ENCODE data around the gene FOXN1.
"Not testable (repeated sequence)": the region's sequence is repeated elsewhere in the genome, so short reads cannot be mapped to it uniquely, and the experiment has no call there.

FOXN1 gene

DNA sequence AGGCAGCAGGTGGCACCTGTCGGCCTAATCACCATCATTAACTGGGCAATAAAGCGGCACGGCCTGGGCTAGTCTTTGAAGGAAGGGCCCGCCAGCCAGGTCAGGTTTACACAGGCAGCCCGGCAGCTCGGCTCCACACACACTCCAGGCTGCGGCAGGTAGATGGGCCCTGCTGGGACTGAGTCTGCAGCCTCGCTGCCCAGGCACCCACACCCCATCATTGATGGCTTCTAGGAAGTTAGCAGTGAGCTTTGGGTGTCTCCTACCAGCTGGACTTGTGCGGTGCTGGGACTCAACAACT is 6.8 kb upstream of the FOXN1 start:
- no peak for FAIRE-seq

DNA sequence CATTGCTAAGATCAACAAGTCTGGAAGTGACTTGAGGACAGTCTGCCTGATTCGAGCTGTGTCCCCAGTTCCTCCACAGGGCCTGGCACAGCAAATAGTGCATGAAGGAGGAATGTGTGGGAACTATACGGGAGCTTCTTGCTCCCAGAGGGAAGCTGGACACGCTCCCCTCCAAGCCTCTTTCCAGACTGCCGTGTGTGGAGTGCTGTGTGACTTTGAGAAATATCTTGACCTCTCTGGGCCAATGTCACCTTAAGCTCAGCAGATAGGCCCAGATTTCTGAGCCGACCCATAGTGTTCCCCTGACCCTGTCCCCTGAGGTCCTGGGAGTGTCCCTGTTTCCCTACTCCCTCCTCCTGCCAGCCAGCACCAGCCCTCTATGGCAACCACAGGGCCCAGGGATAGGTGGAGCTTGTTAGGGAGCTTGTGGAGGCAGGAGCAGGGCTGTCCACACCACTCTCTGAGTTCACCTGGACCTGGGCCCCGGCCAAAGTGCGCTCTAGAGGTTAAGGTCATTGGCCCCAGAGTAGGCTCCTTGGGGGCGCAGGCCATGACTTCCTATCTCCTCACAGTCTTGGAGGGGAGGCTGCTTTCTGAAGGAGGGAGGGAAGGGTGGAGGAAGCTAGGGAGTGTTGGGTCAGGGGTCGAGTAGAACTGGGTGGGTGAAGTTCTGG is 6.3 kb upstream of the FOXN1 start:
- DNase-seq (ENCODE audit: low spot score) (no peak), FAIRE-seq (no peak)

More for the DNA sequence above, 6.8 kb upstream of the FOXN1 start:
- DNase-seq (ENCODE audit: low spot score) = no peak

DNA sequence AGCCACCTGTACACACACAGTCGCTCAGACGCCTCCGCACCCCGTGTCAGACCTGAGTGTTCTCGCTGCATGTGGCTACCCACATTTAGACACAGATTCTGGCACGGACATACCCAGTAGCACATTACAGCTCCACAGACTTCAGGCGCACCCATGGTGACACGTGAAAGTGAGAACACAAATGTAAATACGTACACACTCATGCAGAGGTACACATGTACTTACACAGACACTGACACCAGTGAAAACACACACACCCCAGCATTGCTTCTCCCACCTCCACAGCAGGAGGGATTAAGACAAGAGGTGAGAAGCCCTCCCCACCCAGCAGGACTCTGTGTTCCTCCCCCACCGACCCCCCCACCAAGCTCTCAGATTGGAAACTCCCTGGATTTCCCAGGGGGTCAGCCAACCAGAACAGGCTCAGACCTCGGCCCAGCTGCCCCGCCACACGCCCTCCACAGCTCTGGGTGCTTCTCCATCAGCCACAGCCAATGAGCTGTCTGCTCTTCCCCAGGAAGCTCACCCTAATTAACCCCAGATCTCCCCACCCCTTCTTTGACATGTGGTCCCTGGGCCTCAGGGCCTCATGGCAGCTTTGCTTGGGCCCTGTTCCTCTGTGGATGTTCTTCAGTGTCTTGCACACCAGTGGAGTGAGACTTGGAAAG is 5.3 kb upstream of the FOXN1 start:
- DNase-seq (ENCODE audit: low spot score) = no peak
- no peak for FAIRE-seq

DNA sequence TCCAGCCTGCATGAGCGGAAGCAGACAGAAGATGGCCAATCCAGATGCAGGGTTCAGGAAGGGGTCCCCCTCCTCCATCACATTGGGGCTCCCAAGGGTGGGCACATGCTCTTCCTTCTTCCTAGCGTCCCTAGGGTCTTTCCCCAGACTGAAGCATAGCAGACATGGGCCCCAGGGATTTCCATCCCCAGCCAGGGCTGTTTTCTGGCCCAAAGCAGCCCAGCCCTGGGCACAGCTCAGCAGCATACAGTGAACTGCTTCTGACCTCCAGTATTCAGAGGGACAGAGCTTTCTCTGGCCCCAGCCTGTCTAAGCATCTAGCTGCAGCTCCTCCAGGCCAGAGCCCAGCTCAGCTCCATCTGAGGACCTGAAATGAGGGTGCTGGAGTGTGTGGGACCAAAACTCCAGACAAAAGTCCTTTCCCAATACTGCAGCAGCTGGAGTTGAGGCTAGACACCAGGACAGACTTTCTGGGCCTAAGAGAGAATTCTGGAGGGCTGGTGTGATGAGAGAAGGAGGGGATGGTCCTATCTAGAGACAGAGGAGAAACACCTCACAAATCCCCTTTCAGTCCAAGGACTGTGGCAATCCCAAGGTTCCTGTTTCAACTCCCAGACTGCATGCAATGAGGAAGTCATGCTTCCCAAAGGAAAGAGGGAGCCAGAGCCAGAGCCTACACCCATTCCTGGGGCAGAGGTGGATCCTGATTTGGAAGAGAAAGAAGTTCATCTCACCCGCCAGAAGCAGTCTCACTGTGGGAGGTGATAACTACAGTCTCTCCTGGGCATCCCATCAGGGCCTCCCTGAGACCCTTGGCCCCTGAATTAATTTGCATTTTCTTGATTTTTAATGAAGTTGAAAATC is 4.5 kb upstream of the FOXN1 start:
- no peak for FAIRE-seq
- no peak for DNase-seq (ENCODE audit: low spot score)

DNA sequence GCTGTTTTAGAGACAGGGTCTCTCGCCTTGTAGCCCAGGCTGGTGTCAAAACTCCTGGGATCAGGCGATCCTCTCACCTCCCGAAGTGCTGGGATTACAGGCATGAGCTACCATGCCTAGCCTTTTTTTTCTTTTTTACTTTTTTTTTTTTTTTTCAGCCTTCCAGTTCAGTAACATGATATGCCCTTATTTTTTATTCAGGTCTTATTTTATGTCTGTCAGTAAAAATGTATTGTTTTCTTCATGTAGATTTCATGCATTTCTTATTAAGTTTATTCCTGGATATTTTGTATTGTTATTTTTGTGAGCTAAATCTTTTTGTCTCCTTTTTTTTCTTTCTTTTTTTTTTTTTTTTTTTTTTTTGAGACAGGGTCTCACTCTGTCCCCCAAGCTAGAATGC is 2.7 kb upstream of the FOXN1 start:
- no peak for DNase-seq (ENCODE audit: low spot score)
- FAIRE-seq = no peak

DNA sequence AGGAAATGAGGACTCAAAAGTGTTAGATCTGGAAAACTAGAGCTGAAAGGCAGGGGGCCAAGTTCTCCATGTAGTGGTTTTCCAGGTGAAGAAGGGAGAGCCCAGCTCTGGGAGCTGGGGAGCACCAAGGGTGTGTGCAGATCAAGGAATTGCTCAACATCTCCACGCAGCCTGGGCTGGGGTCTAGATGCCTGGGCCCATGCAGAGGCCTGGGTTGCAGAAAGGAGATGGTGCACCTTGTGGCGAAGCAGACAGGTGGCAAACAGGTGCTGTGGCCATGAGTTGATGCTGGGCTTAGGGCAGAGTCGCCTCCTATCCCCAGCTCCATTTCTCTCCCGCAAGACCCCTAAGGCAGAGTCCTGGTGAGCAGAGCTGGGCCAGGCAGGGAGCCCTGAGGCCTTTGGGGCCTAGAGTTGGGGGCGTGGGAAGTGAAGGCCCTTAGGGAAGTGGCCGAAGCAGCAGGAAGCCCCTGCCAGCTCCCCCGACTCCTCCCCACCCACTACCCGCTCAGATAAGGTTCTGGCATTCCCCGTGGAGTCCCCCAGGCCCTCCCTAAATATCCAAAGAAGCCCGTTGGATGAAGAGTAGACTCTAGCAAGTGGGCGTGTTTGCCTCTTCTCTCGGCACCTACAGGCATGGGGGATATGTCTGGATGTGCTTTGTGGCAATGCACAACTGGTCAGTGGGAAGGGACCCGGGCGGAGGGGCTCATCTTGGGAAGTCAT is 777 bp downstream of the FOXN1 start:
- FAIRE-seq = no peak
- DNase-seq (ENCODE audit: low spot score) = no peak

DNA sequence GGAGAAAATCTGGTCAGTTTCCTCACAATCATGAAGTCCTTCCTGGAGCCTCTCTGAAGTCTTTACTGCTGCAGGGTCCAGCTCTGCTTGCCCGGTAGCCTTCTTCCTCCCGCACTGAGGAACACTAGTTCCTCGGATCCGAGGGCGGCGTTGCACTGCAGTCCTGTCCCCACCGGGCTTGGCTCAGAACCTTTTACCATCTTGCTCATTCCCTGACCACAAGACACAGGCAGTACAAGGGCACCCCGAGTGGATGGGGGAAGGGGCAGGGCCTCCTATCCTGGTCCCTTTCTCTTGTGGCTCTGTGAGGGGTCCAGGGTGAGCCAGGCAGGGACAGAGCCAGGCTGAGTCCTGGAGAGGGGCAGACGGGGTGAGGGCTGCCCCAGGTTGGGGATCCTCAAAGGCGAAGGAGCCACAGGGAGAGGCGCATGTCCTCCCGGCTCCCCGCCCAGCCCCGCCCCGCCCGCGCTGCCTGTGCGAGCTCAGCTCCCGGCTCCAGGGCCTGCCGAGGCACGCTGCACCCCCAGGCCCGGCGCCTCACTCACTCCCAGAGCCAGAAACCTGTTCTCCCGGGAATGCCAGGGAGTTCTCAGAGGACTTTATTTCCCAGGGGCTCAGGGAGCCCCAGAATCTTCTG is 1.5 kb downstream of the FOXN1 start:
- FAIRE-seq (no peak), DNase-seq (ENCODE audit: low spot score) (no peak)

DNA sequence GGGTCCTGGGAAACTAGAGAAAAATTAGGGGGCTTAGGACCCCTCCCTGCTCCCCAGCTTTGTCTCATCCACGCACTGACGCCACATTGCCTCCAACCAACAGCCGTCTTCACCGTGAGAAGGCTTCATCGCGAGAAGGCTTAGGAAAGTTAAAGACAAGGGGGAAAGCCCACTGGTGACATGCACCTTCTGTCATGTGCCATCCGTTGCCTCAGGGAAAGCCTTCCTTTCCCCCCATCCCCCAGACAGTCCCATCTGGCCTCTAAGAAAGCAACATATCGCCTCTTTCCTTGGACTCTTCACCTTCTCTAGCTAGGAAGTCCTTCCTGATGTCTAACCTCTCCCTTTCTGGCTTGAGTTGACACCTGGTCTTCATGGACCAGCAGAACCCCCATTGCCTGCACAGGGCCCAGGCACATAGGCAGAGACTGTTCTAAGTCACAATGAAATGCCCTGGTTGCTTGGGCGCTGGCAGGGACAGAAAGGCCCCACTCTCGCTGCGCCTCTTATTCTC is 2.1 kb downstream of the FOXN1 start:
- no peak for FAIRE-seq
- DNase-seq (ENCODE audit: low spot score) = no peak

DNA sequence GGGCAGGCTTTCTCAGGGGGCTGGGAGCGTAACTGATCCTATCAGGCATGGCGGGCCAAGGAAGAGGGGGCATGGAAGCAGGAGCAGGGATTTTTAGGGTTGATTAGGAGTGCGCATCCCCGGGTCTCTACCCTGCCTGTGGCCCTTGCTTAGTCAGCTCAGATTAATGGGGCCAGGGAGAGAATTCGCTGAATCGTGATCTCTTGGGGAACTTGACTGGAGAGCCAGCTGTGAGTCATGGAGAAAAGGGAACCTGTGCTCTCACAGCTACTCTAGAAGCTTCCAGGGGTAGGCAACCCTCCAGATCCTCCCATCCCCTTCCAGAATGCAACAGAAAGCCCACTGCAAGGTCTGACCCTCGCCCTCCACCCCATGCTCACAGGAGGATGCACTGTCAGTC is 3.6 kb downstream of the FOXN1 start:
- FAIRE-seq (no peak), DNase-seq (ENCODE audit: low spot score) (no peak)

DNA sequence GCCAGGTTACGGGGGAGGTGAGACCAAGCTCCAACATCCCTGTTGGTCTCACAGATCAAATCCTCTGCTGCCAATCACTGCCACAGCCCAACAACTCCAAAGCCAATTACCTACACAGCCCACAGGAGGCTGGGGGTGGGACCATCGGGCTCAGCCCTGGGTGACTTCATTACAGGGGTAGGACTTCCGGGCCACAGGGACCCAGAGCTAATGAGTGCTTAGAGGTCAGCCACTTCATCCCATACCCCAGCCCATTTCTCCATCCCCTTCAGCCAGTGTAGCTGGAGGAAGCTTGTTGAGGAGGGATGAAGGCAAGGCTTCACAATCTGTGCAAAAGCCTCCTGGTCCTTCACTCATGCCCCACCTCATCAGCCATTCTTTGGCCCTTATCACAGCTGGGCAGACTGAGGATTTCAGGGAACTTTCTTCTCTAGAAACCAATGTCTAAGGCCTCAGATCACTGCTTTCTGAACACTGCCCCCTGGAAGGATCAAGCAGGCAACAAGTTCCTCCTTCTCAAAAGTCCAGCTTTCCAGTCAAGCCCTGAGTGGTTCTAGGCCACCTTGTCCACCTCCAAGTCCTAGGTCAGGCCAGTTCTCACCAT is 5.8 kb downstream of the FOXN1 start:
- no peak for FAIRE-seq
- no peak for DNase-seq (ENCODE audit: low spot score)

DNA sequence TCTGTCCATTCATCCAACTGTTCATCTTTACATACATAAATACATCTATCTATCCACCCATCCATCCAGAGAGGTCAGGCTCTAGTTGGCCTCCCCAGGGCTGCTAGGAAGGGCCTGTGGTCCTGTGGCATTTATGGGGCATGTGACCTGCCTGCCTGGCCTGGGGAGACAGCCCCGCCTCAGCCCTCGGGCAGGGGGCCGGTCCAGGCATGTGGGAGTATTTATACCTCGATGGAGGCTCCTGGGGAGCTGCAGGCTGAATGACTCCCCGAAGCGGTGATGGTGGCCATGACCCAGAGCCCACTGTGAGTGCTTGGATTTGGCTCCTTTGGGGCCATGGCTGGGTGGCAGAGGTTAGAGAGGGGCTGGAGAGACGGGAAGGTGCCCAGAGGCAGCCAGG is 7.3 kb downstream of the FOXN1 start:
- FAIRE-seq (no peak), DNase-seq (ENCODE audit: low spot score) (no peak)

DNA sequence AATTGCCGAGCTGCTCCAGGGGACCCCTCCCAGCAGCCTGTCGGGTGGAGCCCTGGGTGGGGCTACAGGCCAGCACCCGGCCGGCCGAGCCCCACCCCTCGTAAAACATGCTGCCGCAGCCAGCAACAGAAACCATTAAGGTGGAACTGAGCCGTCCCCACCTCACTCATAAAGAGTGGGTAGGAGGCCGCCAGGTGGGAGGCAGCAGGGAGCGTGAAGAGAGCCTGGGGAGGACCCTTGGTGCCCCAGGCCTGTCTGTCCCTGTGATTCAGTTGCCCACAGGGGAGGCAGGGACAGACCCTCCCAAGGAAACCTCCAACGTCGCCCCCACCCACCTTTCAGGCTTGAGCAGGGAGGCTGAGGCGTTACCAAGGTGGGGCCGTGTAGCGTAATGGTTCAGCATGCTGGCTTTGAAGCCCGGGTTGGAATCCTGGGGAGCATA is 8.4 kb downstream of the FOXN1 start:
- FAIRE-seq (no peak), DNase-seq (ENCODE audit: low spot score) (no peak)

DNA sequence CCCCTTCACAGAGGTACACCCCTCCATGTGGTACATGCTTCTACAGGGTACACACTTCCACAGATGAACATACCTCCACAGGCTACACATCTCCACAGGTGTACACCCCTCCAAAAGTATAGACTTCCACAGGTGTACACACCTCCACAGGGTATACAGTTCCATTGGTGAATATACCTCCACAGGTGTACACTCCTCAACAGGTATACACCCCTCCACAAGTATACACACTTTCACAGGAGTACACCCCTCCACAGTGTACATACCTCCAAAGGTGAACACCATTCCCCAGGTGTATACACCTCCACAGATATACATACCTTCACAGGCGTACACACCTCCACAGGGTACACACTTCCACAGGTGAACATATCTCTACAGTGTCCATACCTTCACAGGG is 9.4 kb downstream of the FOXN1 start:
- DNase-seq (ENCODE audit: low spot score) (no peak), FAIRE-seq (no peak)

DNA sequence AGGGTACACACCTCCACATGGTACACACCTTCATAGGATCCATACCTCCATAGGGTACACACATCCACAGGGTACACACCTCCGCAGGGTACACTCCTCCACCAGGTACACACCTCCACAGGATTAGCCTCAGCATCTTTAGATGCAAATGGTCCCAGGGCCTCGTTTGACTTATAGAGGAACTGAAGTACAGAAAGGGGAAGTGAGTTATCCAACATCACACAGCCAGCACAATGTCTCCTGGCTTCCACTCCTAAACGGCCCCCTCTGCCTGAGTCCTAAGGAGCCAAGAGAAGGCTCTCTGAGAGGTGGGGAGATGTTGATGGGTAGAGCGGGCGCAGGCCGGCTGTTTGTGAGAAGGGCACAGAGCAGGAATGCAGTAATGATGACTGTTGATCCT is 12.0 kb downstream of the FOXN1 start:
- FAIRE-seq (no peak), DNase-seq (ENCODE audit: low spot score) (no peak)

DNA sequence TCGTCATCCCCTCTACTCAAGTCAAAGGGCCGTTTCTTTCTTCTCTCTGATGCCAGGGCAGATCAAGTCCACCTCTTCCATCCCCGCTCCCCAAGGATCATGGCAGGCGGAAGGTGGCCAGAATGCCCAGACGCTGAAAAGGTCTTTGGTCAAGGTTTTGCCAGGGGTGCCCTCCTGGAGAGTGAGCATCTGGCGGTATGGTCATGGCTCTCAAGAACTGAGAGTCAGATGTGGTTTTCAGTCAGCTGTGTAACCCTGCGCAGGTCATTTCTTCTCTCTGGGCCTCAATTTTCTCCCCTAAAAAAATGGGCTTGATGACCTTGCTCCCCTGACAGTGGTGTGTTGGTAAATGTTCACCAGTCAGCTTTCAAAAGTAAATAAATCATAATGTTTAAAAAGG is 12.4 kb downstream of the FOXN1 start:
- no peak for DNase-seq (ENCODE audit: low spot score)
- no peak for FAIRE-seq

DNA sequence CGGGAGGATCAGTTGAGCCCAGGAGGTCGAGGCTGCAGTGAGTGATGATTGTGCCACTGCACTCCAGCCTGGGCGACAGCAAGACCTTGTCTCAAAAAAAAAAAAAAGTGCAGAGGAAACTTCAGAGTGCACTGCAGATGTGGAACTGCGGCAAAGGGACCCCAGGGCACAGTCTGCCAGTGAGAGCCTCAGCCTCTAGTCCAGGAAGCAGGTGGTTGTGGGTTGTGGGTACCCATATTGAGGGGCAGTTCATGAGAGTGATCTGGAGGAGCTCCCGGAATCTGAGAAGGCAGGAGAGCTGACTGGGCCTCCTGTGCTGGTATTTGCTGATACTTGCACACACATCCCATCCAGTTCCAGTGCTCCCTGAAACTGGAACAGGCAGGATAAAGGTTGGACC is 13.1 kb downstream of the FOXN1 start:
- FAIRE-seq = no peak
- no peak for DNase-seq (ENCODE audit: low spot score)

DNA sequence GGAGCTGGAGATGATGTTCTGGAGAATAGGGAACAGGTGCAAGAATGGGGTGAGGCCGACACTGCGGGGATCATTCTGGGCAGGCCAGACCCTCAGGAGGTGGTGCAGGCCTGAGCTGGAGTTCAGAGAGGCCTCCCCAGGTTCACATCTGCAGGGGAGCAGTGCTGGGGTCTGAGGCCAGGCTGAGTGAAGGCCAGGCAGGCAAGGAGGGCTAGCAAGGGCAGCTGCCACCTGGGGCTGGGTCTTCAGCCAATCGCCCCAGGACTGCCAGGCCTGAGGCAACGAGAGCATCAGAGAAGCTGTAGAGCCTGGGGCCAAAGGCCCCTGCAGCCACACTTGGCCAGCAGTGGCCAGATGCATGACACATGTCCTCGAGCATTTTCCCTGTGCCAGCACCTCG is 14.5 kb downstream of the FOXN1 start:
- DNase-seq (ENCODE audit: low spot score) (no peak), FAIRE-seq (no peak)

DNA sequence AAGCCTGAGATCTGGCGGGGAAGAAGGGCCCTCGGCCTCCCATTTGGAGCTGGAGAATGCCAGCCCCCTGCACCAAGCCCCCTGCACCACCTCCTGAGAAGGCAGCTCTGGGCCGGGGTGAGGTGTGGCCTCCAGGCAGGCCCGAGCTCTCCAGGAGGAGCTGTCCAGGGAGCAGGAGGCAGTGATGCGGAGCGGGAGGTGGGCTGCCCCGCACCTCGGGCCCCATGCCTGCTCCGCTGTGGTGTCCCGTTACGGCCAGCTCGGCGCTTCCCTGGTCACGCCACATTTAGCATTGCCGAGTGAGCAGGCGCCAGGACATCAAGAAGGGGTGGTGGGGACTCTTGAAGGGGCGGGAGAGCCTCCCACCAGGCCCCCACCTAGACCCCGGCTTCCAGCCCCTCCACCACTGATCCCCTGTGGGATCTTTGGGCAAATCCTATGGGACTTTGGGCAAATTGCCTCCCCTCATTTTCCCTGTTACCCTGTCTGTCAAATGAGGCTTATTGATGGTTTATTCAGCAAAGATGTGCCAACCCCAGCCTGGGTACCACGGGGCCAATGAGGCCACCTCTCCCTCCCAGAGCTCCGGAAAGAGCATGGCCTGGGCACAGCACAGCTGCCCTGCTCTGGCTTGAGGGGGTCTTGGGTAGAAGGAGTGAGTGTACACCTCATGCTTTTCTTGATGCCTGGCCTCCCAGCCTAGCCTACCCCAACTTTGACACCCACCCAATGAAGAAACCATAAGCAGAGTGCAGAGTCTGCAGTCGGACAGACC is 15.3 kb downstream of the FOXN1 start:
- no peak for FAIRE-seq
- DNase-seq (ENCODE audit: low spot score) = no peak

DNA sequence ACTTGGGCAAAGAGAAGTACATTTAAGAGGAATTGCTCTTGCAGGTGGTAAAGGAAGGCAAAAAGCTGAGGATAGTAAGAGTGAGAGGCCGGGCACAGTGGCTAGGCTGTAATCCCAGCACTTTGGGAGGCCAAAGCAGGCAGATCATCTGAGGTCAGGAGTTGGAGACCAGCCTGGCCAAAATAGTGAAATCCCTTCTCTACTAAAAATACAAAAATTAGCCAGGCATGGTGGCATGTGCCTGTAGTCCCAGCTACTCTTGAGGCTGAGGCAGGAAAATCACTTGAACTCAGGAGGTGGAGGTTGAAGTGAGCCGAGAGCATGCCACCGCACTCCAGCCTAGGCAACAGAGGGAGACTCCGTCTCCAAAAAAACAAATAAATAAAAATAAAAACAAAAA is 16.1 kb downstream of the FOXN1 start:
- DNase-seq (ENCODE audit: low spot score); FAIRE-seq: not testable (repeated sequence)

DNA sequence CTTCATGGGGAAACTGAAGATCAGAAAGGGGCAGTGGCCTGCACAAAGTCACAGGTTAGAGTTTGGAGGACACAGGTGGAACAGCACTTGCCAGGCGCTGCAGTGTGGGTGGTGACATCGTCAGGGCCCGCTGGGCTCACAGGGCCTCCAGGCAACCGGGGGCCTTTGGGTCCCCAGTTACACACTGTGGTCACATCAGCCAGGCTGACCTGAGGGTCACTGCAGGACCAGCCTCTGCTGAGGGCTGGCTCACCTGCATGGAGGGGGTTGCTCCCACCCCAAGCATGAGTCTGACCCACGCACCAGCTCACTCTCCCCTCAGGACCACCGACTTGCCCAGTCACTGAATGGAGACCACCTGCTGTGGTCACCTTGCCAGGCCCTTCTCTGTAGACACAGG is 17.0 kb downstream of the FOXN1 start:
- no peak for DNase-seq (ENCODE audit: low spot score)
- FAIRE-seq = no peak

Data from RCC 7860 (cell line).